Hepatocyte (in vitro differentiated cells): ENCODE measurements around the gene CYP4F22.

ENCODE experiments used
- CTCF ChIP-seq: fragments of 200-600 bp; sonication (generic); IDR thresholded peaks from 2 replicates; pipeline ENCODE4 v1.5.1; 2016; ENCODE audit warnings: antibody characterized with exemption, mild to moderate bottlenecking; ENCODE audit not compliant: poor library complexity
- EZH2 ChIP-seq: fragments of 200-600 bp; sonication (generic); IDR thresholded peaks from 2 replicates; pipeline ENCODE4 v1.6.1; 2016; ENCODE audit warnings: antibody characterized with exemption, mild to moderate bottlenecking, borderline replicate concordance

DNA sequence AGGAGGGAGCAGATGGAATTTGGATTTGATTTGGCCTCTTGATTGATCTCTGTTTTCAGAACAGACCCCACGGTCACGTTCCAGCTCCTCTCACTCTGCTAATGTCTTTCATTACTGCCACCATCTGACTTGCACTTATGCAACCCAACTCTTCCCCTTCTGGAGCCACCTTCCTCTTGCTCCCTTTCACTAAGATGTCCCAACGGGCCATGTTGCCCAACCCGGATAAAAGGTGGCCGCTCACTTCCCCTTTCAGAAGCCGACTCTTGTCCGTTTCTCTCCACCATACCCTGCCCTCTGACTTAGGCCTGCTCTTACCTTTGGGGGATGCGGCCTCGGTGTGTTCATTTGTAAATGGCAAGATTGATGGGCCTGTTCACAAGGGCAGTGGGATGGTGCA, 79.3 kb downstream of the CYP4F22 start:
- TF ChIP-seq CTCF (no peak), EZH2 (no peak)
